Esophagus squamous epithelium (tissue), 4 donors: ENCODE measurements around the gene MYBPC1.

Experiments used
- POLR2A ChIP-seq, 4 donors: fragments of 450-650 bp; IDR thresholded peaks; one replicate each; pipeline ENCODE4 v1.6.1; 2017; ENCODE audit warnings: antibody characterized with exemption in 4 of 4, mild to moderate bottlenecking in 4 of 4, moderate library complexity in 3 of 4
- TF ChIP-seq, protein P1 (sequence below), 6 experiments: fragments of 450-650 bp in 4 of 6; fragments of 200-600 bp in 2 of 6; sonication (generic) in 2 of 6; IDR thresholded peaks; one replicate each; pipeline ENCODE4 v1.5.1; 2016 to 2019; ENCODE audit warnings: antibody characterized with exemption in 6 of 6, mild to moderate bottlenecking in 4 of 6, moderate library complexity in 4 of 6

DNA sequence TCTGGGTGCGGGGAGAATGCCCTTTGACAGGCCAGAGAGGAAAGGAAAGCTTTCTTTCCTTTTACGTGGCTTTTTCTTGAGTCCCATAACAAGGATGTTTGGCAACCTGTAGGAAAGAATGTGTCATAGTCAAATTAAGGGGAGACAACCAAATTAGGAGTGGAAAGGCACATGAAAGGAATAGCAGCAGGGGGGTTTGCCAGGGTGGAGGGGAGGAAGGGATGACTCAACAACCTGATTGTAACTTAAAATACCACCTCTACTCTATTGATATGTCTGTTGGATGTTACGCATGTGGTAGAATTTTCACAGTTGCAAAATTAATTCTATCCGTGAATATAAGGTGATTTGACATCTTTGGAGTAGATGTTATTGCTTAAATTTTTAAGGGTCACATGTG lies 28.5 kb upstream of the MYBPC1 start:
- TF ChIP-seq POLR2A (IDR thresholded peaks at IDR 0.05) = no peak
- TF ChIP-seq, protein P1, sequence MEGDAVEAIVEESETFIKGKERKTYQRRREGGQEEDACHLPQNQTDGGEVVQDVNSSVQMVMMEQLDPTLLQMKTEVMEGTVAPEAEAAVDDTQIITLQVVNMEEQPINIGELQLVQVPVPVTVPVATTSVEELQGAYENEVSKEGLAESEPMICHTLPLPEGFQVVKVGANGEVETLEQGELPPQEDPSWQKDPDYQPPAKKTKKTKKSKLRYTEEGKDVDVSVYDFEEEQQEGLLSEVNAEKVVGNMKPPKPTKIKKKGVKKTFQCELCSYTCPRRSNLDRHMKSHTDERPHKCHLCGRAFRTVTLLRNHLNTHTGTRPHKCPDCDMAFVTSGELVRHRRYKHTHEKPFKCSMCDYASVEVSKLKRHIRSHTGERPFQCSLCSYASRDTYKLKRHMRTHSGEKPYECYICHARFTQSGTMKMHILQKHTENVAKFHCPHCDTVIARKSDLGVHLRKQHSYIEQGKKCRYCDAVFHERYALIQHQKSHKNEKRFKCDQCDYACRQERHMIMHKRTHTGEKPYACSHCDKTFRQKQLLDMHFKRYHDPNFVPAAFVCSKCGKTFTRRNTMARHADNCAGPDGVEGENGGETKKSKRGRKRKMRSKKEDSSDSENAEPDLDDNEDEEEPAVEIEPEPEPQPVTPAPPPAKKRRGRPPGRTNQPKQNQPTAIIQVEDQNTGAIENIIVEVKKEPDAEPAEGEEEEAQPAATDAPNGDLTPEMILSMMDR (IDR thresholded peaks at IDR 0.05) = no peak
